Fibroblast of lung (primary cell): Measurements from ENCODE around the gene HRC.

ENCODE experiments used
- CTCF ChIP-seq, 2 donors: IDR thresholded peaks in 1 of 2; conservative IDR thresholded peaks in 1 of 2; 1 replicate in 1 of 2; 2 replicates in 1 of 2; pipeline ENCODE4 v1.5.1; 2011 to 2012; ENCODE audit warnings: low read length in 2 of 2, control low read depth in 1 of 2, inconsistent platforms in 1 of 2, low read depth in 1 of 2, mild to moderate bottlenecking in 1 of 2
- EZH2 ChIP-seq: IDR thresholded peaks from 2 replicates; pipeline ENCODE4 v1.5.1; 2012; ENCODE audit warnings: low read length, control low read depth, mild to moderate bottlenecking; ENCODE audit errors: missing control alignments

DNA sequence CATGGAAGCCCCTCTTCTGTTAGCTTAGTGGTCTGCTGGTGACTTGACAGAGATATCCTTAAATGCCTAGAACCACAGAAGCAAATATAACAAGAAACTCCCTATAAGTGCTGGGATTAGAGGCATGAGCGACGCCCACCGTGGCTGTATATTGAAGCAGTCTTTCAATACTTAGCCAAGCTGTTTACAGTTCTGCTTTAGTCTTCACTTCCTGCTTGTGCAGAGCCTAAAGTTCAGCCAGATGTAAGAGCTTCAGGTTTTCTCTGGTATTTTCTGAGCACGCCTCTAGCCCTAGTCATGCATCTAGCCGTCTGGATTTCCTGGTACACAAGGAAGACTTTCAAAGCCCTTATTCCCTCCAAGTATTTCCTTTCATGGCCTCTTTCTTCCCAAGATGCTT is 30.9 kb upstream of the HRC start:
- TF ChIP-seq CTCF (conservative IDR thresholded peaks at IDR 0.05 in 1 of 2, IDR thresholded peaks at IDR 0.05 in 1 of 2; ENCODE audit: low read depth in 1 of 2, low read length in 2 of 2) = no peak
- TF ChIP-seq EZH2 = no peak
